Heart left ventricle (tissue), 16 donors: ENCODE measurements around the gene ADGRV1. TPM values are rescaled to one million over a fixed set of nuclear protein-coding genes. Genes with fewer than 3 reads are reported as not detected.
A peak's percentile ranks its signal among the peaks of the same experiment; 100 is the strongest.

Source experiments
- ATAC-seq, 4 donors: fragments of 200-7000 bp; cut with Tn5 transposase; one replicate each; pipeline ENCODE4 v1.9.1; 2020 to 2022; ENCODE audit warnings: moderate library complexity in 4 of 4, mild to moderate bottlenecking in 3 of 4, moderate number of reproducible peaks in 1 of 4
- DNase-seq, 5 donors: peaks; one replicate each; pipeline ENCODE4 v3.0.0-alpha.2; 2020
- H3K27ac ChIP-seq, 12 donors: fragments of 200-600 bp; sonication (generic) in 4 of 12; one replicate each; pipeline versions ENCODE4 v1.5.0 to v1.8.0; 2016 to 2022; ENCODE audit warnings: mild to moderate bottlenecking in 2 of 12
- H3K27me3 ChIP-seq, 9 donors: fragments of 200-600 bp; sonication (generic) in 2 of 9; one replicate each; pipeline versions ENCODE4 v1.5.1 to v1.8.0; 2016 to 2022; ENCODE audit warnings: mild to moderate bottlenecking in 3 of 9
- H3K36me3 ChIP-seq, 9 donors: fragments of 200-600 bp; sonication (generic) in 2 of 9; one replicate each; pipeline versions ENCODE4 v1.5.0 to v1.8.0; 2018 to 2022; ENCODE audit warnings: mild to moderate bottlenecking in 2 of 9
- H3K4me1 ChIP-seq, 12 donors: fragments of 200-600 bp; sonication (generic) in 4 of 12; one replicate each; pipeline versions ENCODE4 v1.5.0 to v1.8.0; 2016 to 2022; ENCODE audit warnings: mild to moderate bottlenecking in 3 of 12
- H3K4me3 ChIP-seq, 12 donors: fragments of 200-600 bp; sonication (generic) in 4 of 12; one replicate each; pipeline versions ENCODE4 v1.5.0 to v1.8.0; 2017 to 2022; ENCODE audit warnings: mild to moderate bottlenecking in 9 of 12, moderate library complexity in 4 of 12
- H3K9me3 ChIP-seq, 12 donors: fragments of 200-600 bp; sonication (generic) in 4 of 12; one replicate each; pipeline versions ENCODE4 v1.5.0 to v1.8.0; 2016 to 2022; ENCODE audit warnings: mild to moderate bottlenecking in 1 of 12
- CTCF ChIP-seq, 12 donors: fragments of 200-600 bp; sonication (generic) in 4 of 12; IDR thresholded peaks; one replicate each; pipeline versions ENCODE4 v1.5.0 to v1.8.0; 2018 to 2022; ENCODE audit warnings: antibody characterized with exemption in 12 of 12, mild to moderate bottlenecking in 5 of 12
- POLR2A ChIP-seq, 2 donors: fragments of 450-650 bp; IDR thresholded peaks; one replicate each; pipeline ENCODE4 v1.6.1; 2017; ENCODE audit warnings: antibody characterized with exemption in 2 of 2, mild to moderate bottlenecking in 2 of 2, moderate library complexity in 2 of 2
- WGBS, 4 donors: extraction: QIAGEN DNeasy Blood & Tissue Kit in 2 of 4; methylation state at CpG; one replicate each; pipeline versions ENCODE4 v1.1.5 to v1.1.7; 2013 to 2018; 5-methylcytosine and 5-hydroxymethylcytosine counted together
- intact Hi-C, 10 donors: fragments of 100-400 bp; cut with DNase I; formaldehyde crosslinking; loops; one replicate each; pipeline versions ENCODE4 v1.11.1 to v1.14.2; 2022
- polyA plus RNA-seq, 2 donors: library from polyadenylated mRNA; stranded (reverse); fragments of 200-250 nt; gene quantifications; one replicate each; pipeline ENCODE4 v1.2.3, GENCODE V29; 2013
- total RNA-seq, 9 donors: library from RNA; depleted of rRNA in 2 of 9; stranded (reverse); fragments of >200 nt in 2 of 9; fragmentation: NEBNext Ultra II Directional in 3 of 9; extraction: Animal tissue kit (Norgen Biotek cat#: 25700) in 3 of 9; gene quantifications; one replicate each; pipeline versions ENCODE4 v1.1.0 to v1.2.4, GENCODE V29; 2016 to 2023
- donor health status: ischemic (EF 13 %, LVEDD 7.1; RV severe dilation, severe dysfunction).
- donor health status: healthy with polysubstance abuse.
- donor health status: DM: no; HTN: yes; CAD: no.
- donor health status: DM: no; HTN: no; CAD: no.
- donor health status: ischemic (EF 25% LVEDD 6.9; RV normal size, moderate dysfunction).
- donor health status: ischemic (EF 25% LVEDD 5.7; RV mildly dilated, moderate dysfunction).
- donor health status: healthy.
- donor health status: DM: yes; HTN: yes; CAD: no.
- donor health status: ischemic (EF 35%, LVEDD 5.7; RV mildly dilated, moderate dysfunction).
- donor health status: nonischemic (EF 11% LVEDD 7.7; RV severe dilation, severe dysfunction).
- donor health status: DM: yes; HTN: yes; CAD: no.
- donor health status: PGD.
- donor health status: ischemic (EF 29% LVEDD 5.4; RV normal size, mild dysfunction).
- donor health status: nonischemic (EF 23%, LVEDD 6.1; RV moderate dilation, normal function).

Gene ADGRV1
- total and polyA plus RNA-seq, 11 donors: 0.25 to 0.29 TPM; not detected in 9

- Histone ChIP-seq H3K9me3 (no peaks in the 10 kb centered on the region), H3K27ac (peak overlapping the region; percentile 73 to 98 (median 96)), H3K36me3 (peaks cover 0 to 8% (median 2%) of the 10 kb centered on the region in 9 donors), H3K4me1 (peaks cover 0 to 34% (median 27%) of the 10 kb centered on the region in 12 donors), H3K4me3 (peak overlapping the region; percentile 79 to 99 (median 94)), H3K27me3 (peaks cover 0 to 11% (median 0%) of the 10 kb centered on the region in 9 donors)
- TF ChIP-seq CTCF (IDR thresholded peaks at IDR 0.05) (peak; percentile 51 to 84 (median 68)), POLR2A (IDR thresholded peaks at IDR 0.05) (no peak)
- peak; percentile 74 to 83 (median 78) for ATAC-seq
- DNase-seq: peak in 4 of 5 donors; percentile 60 to 67 (median 63)
- intact Hi-C loops: loop anchor here (1.0 to 10.0 kb wide), 12 partner anchors 53 to 121 kb away; partner anchors contain the start of genes MBLAC2 (in 7 of the 10), POLR3G (in 7 of the 10) and CETN3 (in 2 of the 10)
- WGBS, 4 donors: 6 to 7% (median 6%) methylated on average over 12 to 13 of the region's 13 CpGs
These were observed 28.5 kb upstream of the ADGRV1 start for GRCh38 chr5:90529939-90530677.

- TF ChIP-seq CTCF (IDR thresholded peaks at IDR 0.05) (no peak), POLR2A (IDR thresholded peaks at IDR 0.05) (no peak)
- intact Hi-C loops: loop anchor here in 7 of 10 donors (1.0 to 10.0 kb wide), 5 partner anchors 56 to 96 kb away; partner anchors contain the start of genes MBLAC2 (in 1 of the 7) and POLR3G (in 1 of the 7)
- H3K36me3 ChIP-seq: no peaks in the 10 kb centered on the region
- peak overlapping the region in 4 of 12 donors; percentile 84 to 98 (median 96) for H3K27ac ChIP-seq
- H3K4me1 ChIP-seq: peaks cover 0 to 34% (median 27%) of the 10 kb centered on the region in 12 donors
- ATAC-seq (no peak), DNase-seq (no peak)
- 51 to 56% (median 54%) methylated on average over 9 of the region's 9 CpGs for WGBS, 4 donors
- H3K27me3 ChIP-seq: peaks cover 0 to 17% (median 0%) of the 10 kb centered on the region in 9 donors
- no peaks in the 10 kb centered on the region for H3K9me3 ChIP-seq
- peak overlapping the region in 8 of 12 donors; percentile 85 to 99 (median 94) for H3K4me3 ChIP-seq
These were observed 27.7 kb upstream of the ADGRV1 start for GRCh38 chr5:90530736-90531487.

GRCh38 chr5:90533794-90534193, 24.8 kb upstream of the ADGRV1 start:
- Histone ChIP-seq H3K27ac (no peak overlapping the region), H3K9me3 (no peaks in the 10 kb centered on the region), H3K27me3 (peaks cover 0 to 17% (median 3%) of the 10 kb centered on the region in 9 donors), H3K4me3 (no peak overlapping the region), H3K4me1 (peaks cover 0 to 14% (median 10%) of the 10 kb centered on the region in 12 donors), H3K36me3 (no peaks in the 10 kb centered on the region)
- no peak for ATAC-seq
- TF ChIP-seq POLR2A (IDR thresholded peaks at IDR 0.05): no peak
- no peak for TF ChIP-seq CTCF (IDR thresholded peaks at IDR 0.05)
- intact Hi-C loops: loop anchor here in 4 of 10 donors (5.0 to 10.0 kb wide), 2 partner anchors 91 to 99 kb away; no protein-coding TSS in a partner anchor
- WGBS, 4 donors: 62 to 72% (median 66%) methylated on average over 3 of the region's 3 CpGs
- DNase-seq: no peak
